Muscle of leg (tissue), 11 donors: ENCODE data around the gene ABHD1. TPM values are rescaled to one million over a fixed set of nuclear protein-coding genes. Genes with fewer than 3 reads are reported as not detected.

Source experiments
- DNase-seq: peaks from one replicate; pipeline ENCODE4 v3.0.0; 2013
- H3K27ac ChIP-seq: one replicate; pipeline ENCODE4 v1.5.1; 2013; ENCODE audit warnings: mild to moderate bottlenecking, low read length, control low read depth
- H3K27me3 ChIP-seq: one replicate; pipeline ENCODE4 v1.6.1; 2013; ENCODE audit warnings: low read length; ENCODE audit not compliant: control insufficient read depth, insufficient read depth
- H3K36me3 ChIP-seq: one replicate; pipeline ENCODE4 v1.6.1; 2013; ENCODE audit warnings: low read length; ENCODE audit not compliant: control insufficient read depth, insufficient read depth
- H3K4me1 ChIP-seq: one replicate; pipeline ENCODE4 v1.6.1; 2013; ENCODE audit warnings: low read length; ENCODE audit not compliant: control insufficient read depth, insufficient read depth
- H3K4me3 ChIP-seq: one replicate; pipeline ENCODE4 v1.5.1; 2013; ENCODE audit warnings: low read length, control low read depth
- H3K9me3 ChIP-seq: replicated peaks from 2 replicates; pipeline ENCODE4 v1.6.1; 2013; ENCODE audit warnings: low read depth, low read length; ENCODE audit not compliant: control insufficient read depth
- WGBS: methylation state at CpG from one replicate; pipeline ENCODE4 v1.1.5; 2013; ENCODE audit warnings: missing lambda C conversion rate; ENCODE audit not compliant: insufficient coverage; 5-methylcytosine and 5-hydroxymethylcytosine counted together
- polyA plus RNA-seq, 8 donors: library from polyadenylated mRNA; unstranded; fragments of 120-200 nt; gene quantifications; one replicate each; pipeline versions ENCODE4 v1.2.1 to v1.2.3, GENCODE V29; 2013; ENCODE audit warnings: inconsistent platforms in 1 of 8, low replicate concordance in 1 of 8; ENCODE audit not compliant: insufficient read length in 8 of 8, insufficient read depth in 1 of 8
- total RNA-seq: library from RNA; stranded (reverse); fragments of 120-200 nt; gene quantifications from one replicate; pipeline ENCODE4 v1.2.4, GENCODE V29; 2013

ABHD1 gene
- total and polyA plus RNA-seq, 9 donors: 0.04 to 0.45 (median 0.23) TPM

DNA sequence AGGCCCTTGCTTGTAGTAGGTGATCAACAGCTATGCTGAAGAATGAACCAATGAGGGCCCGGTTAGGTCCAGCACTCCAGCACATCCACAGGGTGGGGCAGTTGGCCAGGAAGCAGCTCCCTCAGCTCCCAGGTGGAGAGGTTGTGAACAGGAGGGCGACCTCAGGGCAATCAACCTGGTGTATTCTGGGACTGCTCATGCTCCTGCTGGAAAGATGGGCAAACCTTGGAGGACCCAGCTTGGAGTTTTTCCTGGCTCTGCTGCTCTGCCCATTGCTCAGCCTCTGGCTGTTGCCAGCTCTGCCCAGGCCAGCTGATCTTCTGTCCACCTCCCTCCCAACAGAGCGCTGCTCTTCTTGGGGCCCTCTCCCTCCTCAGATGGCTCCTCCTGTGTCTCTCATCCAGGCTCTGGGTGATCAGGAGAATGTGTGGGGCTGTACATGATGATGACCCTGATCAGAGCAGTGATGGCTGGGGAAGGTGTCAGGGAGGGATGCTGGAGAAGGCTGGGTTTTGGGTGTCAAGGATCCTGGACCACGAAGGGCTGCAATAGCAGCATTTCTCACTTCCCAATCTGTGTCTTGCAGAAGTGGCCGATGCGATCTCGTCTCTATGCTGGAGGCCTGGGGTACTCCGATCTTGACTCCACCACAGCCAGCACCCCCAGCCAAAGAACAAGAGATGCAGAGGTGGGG, 28.6 kb downstream of the ABHD1 start:
- DNase-seq: no peak
- peaks cover 3% of the 10 kb centered on the region for H3K27me3 ChIP-seq
- no peak overlapping the region for H3K27ac ChIP-seq
- 81% methylated on average over 7 of the region's 8 CpGs for WGBS
- no peak overlapping the region for H3K4me3 ChIP-seq
- H3K4me1 ChIP-seq: peaks cover 4% of the 10 kb centered on the region
- no peaks in the 10 kb centered on the region for H3K36me3 ChIP-seq
- no peaks in the 10 kb centered on the region for H3K9me3 ChIP-seq

DNA sequence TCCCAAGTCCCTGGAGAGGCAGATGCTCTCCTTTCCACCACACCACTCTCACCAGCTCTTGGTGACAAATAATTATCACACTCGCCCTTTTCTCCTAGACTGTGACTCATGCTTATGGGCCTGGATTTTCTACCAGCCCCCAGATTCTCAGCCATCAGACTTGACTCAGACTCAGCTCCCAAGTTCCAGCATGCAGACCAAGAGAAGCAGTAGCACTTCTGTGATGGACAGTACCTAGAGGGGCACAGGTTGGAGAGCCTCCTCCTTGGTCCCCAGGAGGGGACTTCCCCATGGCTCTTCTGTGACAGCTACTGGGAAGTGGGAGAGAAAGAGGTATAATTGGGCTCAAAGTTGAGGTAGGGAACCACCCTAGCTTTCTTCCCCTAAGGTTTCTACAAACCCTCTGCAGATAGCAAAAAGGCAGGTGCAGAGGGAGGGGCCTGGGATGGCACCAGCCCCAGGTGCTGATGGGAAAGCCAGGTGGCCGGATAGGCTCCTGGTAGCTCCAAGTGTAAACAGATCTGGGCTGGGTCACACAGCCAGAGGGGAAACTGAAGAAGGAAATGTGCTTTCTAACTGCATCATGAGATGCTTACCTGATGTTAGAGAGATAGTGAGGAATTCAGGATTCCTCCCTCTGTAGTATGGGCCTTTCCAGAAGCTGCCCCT, 29.3 kb downstream of the ABHD1 start:
- 50% methylated on average over 1 of the region's 2 CpGs for WGBS

DNA sequence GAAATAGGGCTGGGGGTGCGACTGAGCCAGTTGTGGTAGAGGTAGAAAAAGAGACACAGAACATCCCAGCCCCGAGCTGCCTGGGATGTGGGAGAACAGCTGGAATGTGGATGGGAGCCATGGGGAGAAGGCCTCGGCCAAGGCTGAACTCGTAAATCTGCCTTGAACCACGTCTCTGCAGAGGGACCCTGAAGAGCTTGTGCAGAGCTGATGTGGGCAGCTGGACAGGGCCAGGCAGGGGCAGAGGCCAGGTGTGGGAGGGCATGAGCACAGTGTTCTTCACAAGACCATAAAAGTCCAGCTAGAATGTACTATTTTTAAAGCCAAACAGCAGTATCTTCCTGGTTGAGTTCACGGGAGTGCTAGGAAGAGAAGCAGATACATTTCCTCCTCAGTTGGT, 30.9 kb downstream of the ABHD1 start:
- no peak overlapping the region for H3K4me3 ChIP-seq
- H3K27me3 ChIP-seq: peaks cover 3% of the 10 kb centered on the region

More for the DNA sequence above, 29.3 kb downstream of the ABHD1 start:
- Histone ChIP-seq H3K4me1 (peaks cover 4% of the 10 kb centered on the region), H3K27ac (no peak overlapping the region), H3K27me3 (peaks cover 3% of the 10 kb centered on the region), H3K36me3 (no peaks in the 10 kb centered on the region), H3K4me3 (no peak overlapping the region), H3K9me3 (no peaks in the 10 kb centered on the region)
- DNase-seq: no peak

DNA sequence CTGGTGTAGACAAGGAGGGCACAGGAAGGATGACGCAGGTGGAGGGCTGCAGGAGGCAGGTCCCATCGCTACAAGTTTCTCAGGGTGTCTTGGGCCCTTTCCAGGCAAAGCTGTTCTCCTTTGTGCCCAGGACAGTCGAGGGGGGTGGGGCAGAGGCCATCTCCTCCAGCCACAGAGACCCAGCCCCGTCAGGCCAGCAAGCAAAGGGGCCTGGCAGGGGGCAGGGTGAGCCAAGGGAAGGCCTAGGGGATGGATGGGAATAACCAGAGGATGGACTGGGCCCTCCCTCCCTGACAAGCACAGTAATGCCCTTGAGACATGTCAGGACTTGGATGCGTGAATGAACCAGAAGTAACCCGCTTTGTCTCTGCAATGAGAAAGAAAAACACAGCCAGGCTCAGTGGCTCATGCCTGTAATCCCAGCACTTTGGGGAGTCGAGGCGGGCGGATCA, 31.5 kb downstream of the ABHD1 start:
- no peaks in the 10 kb centered on the region for H3K36me3 ChIP-seq
- WGBS: 77% methylated on average over 6 of the region's 9 CpGs
- H3K9me3 ChIP-seq: no peaks in the 10 kb centered on the region
- H3K27me3 ChIP-seq: peaks cover 3% of the 10 kb centered on the region
- peaks cover 4% of the 10 kb centered on the region for H3K4me1 ChIP-seq
- no peak overlapping the region for H3K4me3 ChIP-seq
- no peak for DNase-seq
- H3K27ac ChIP-seq: no peak overlapping the region

More for the DNA sequence above, 30.9 kb downstream of the ABHD1 start:
- 24% methylated on average over 6 of the region's 6 CpGs for WGBS
- H3K9me3 ChIP-seq: no peaks in the 10 kb centered on the region
- no peak for DNase-seq
- H3K36me3 ChIP-seq: no peaks in the 10 kb centered on the region
- H3K27ac ChIP-seq: no peak overlapping the region
- peaks cover 4% of the 10 kb centered on the region for H3K4me1 ChIP-seq

DNA sequence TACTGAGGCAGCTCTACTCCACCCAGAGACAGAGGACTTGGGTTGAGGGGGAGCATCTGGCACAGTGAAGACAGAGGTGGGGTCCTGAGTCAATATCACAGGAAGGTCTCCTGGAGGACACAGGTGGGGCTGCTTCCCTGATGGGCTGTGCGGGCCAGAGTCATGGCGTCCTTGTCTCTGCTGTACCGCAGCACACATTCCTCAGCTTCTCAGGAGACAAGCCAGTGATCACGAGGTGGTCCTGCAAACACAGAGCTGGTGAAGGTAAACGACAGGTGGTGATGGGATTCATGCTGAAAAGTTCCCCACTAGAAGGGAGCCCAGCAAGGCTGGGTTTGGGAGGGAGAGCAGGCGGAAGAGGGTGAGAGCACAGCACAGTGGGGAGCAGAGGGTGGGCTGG, 34.9 kb downstream of the ABHD1 start:
- no peak for DNase-seq
- Histone ChIP-seq H3K27ac (no peak overlapping the region), H3K36me3 (no peaks in the 10 kb centered on the region), H3K4me3 (no peak overlapping the region), H3K9me3 (no peaks in the 10 kb centered on the region), H3K4me1 (peaks cover 4% of the 10 kb centered on the region), H3K27me3 (no peaks in the 10 kb centered on the region)
- 64% methylated on average over 6 of the region's 6 CpGs for WGBS

DNA sequence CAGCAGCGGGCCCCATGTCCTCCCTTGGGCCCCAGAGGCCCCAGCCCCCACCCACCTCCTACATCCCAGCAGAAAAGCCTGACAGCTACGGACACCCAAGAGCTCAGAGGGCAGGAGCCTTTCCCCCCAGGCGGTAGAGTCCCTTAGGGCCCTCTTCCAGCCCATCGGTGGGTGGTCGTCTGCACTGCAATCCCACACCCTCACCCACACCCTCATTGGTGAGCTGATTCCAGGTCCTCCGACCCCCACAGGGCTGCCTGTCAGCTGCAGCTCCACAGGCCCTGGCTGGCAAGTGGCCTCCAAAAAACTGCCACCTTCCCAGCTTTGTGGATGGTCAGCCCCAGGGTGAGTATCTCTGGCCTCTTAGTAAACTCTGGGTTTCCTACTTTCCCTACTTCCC, 35.7 kb downstream of the ABHD1 start:
- H3K27ac ChIP-seq: no peak overlapping the region
- no peak for DNase-seq
- H3K4me1 ChIP-seq: peaks cover 3% of the 10 kb centered on the region
- no peaks in the 10 kb centered on the region for H3K27me3 ChIP-seq
- no peaks in the 10 kb centered on the region for H3K36me3 ChIP-seq
- no peak overlapping the region for H3K4me3 ChIP-seq
- H3K9me3 ChIP-seq: no peaks in the 10 kb centered on the region
- WGBS: 68% methylated on average over 6 of the region's 6 CpGs

DNA sequence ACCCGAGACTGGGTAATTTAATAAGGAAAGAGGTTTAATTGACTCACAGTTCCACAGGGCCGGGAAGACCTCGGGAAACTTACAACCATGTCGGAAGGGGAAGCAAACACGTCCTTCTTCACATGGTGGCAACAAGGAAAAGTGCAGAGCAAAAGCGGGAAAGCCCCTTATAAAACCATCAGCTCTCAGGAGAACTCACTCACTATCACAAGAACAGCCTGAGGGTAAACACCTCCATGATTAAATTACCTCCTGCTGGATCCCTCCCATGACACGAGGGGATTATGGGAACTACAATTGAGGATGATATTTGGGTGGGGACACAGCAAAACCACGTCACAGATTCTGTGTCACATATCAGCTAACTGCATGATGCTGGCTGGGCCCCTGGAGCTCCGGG, 36.6 kb downstream of the ABHD1 start:
- Histone ChIP-seq H3K9me3 (no peaks in the 10 kb centered on the region), H3K36me3 (no peaks in the 10 kb centered on the region), H3K4me1 (no peaks in the 10 kb centered on the region), H3K27me3 (no peaks in the 10 kb centered on the region), H3K4me3 (no peak overlapping the region), H3K27ac (no peak overlapping the region)
- no peak for DNase-seq
- WGBS: 69% methylated on average over 2 of the region's 9 CpGs

DNA sequence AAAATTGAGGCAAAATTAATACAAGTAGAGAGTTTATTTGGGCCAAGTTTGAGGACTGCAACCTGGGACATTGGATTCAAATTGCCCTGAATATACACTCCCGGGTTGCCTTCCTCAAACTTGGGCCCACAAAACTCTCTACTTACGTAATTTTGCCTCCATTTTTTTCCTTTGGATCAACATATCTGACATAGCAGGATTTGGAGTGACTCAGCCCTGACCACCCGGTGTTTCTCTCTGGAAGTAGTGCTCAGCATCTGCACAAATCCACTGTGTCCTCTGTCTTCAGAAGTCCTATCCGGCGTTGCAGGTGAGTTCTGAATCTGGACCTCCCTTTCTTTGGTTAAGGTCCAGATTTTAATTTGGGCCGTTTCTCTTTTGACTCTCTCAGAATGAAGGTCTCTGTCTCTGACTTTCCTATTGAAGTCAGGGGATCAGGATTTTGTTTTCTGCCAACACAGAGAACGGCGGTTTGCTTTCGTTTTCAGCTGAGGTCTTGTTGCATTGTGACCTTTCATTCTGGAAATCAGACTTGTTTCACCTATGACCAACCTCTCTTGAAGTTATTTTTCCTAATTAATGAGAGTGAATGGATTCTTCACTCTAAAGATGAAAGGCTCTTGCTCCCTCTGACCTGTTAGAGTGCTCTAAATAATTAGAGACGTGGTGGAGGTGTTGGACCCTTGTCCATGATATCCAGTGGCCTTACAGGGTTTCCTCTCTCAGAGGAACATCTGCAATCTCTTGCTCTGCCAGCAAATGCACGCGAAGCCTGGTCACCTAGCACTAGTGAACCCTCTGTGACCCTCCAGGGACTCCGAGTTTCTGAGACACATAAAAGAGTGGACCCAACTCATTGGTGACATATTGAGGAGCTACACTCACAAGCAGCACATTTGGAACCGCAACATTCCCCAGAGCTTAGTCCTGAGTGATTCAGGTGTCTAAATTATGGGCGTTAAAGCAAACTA, 38.8 kb downstream of the ABHD1 start:
- H3K36me3 ChIP-seq: no peaks in the 10 kb centered on the region
- H3K4me1 ChIP-seq: no peaks in the 10 kb centered on the region
- no peak for DNase-seq
- no peak overlapping the region for H3K27ac ChIP-seq
- 72% methylated on average over 9 of the region's 15 CpGs for WGBS
- H3K4me3 ChIP-seq: no peak overlapping the region
- H3K9me3 ChIP-seq: no peaks in the 10 kb centered on the region
- H3K27me3 ChIP-seq: no peaks in the 10 kb centered on the region

DNA sequence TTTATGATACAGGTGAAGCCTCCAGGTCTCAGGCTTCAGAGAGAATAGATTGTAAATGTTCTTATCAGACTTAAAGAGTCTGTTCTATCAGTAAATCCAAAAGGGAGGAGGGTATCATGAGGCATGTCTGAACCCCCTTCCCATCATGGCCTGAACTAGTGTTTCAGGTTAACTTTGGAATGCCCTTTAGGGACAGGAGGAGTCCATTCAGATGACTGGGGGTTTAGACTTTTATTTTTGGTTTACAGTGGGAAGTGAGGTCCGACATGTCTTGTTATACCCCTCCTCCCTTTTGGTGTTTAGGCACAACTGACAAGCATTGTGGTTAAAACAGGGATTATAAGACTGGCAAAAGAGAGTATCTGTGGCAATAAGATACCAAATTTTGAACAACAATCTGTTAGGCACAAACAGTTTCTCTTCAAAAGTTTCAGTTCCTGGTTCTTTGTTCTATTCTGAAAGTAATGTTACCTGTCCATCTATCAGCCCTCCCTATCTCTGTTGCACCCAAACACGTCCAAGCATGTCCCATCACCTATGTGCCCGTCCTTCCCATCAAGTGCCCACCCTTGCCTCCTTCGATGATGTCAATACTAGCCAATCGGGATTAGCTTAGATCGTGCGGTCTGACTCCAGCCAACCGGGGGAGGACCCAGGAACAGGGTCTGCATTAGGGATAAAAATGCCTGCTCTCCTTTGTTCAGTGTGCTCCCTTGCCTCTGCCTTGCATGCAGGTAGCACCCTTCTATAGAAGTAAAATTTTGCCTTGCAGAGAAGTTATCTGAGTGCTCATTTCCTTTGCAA, 41.5 kb downstream of the ABHD1 start:
- 80% methylated on average over 7 of the region's 8 CpGs for WGBS
- DNase-seq: no peak
- no peaks in the 10 kb centered on the region for H3K4me1 ChIP-seq

More for the DNA sequence above, 41.5 kb downstream of the ABHD1 start:
- H3K27ac ChIP-seq: no peak overlapping the region
- no peaks in the 10 kb centered on the region for H3K9me3 ChIP-seq
- H3K4me3 ChIP-seq: no peak overlapping the region
- peaks cover 5% of the 10 kb centered on the region for H3K27me3 ChIP-seq
- no peaks in the 10 kb centered on the region for H3K36me3 ChIP-seq
